ENCODE data around the gene SCNN1A.

Gene SCNN1A

DNA sequence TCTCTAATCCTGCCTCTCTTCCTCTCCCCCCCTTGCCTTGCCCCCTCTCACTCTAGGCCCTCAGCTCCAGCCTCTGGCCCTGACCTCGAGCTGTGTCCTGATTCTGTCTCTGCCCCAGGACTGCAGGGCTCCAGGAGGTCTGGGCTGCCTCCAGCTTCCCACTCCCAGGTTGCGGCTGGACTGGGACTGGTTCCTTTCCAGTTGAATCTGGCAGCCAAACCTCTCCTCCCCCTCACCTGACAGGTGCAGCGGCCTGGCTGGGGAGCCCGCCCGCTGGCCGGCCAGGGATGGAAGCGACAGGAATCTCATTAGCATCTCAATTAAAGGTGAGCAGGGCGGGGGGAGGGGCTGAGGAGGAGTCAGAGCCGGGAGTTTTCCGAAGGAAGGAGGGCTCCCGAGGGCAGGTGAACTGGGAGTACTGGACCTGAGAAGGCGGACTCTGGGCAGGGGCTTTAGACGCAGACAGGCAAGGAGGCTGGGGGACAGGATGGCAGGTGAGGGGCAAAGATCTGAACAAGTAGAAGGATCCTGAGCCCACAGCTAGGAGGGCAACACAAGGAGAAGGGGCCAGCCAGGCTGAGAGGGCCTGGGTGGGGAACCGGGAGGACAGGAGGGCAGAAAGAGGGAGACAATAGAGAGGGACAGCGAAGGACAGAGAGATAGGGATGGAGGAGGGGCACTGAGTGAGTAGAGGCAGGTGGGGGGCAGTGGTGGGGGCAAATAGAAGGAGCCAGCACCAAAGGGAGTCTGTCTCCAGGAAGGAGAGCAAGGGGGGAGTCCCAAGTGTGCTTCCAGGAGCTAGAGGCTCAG is at the start of gene SCNN1A:
Gene SCNN1A, minus strand, starts transcription at position 295 of the 810 bp plus-strand sequence. CDS start 780 bp downstream, outside the sequence.
- DNase-seq = no peak

DNA sequence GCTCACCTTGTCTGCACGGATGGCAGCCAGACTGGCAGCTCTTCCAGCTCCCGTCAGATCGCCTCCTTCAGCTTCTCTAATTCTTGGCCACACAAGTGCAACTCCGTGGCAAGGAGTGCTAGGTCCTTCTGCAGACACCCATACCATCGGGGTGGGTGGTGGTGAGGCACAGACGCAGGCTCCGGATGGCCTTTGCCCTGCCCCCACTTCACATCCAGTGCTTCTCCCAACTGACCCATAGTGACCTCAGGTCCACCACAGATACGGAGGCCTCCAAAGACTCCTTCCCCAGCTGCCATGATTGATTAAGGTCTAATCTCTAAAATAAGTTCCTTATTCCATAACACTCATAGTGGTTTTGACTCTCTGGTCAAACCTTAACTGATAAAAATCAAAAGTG is 49.5 kb upstream of the SCNN1A start:
- DNase-seq = no peak

DNA sequence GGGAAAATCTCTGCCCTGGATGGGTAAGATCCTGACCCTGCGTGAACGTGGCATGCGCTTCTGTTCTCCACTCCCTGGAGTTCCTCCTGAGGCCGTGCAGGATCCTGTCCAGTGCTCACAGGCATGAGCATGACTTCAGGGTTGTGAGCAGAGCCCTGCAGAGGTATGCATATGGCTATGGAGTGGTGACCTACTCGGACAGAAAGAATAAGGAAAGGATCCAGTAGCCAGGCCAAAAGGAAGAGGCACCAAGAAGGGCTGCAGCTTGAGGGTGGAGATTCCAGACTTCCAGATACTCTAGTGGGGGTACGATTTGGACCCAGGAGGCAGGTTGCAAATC is 48.6 kb upstream of the SCNN1A start:
- no peak for DNase-seq

DNA sequence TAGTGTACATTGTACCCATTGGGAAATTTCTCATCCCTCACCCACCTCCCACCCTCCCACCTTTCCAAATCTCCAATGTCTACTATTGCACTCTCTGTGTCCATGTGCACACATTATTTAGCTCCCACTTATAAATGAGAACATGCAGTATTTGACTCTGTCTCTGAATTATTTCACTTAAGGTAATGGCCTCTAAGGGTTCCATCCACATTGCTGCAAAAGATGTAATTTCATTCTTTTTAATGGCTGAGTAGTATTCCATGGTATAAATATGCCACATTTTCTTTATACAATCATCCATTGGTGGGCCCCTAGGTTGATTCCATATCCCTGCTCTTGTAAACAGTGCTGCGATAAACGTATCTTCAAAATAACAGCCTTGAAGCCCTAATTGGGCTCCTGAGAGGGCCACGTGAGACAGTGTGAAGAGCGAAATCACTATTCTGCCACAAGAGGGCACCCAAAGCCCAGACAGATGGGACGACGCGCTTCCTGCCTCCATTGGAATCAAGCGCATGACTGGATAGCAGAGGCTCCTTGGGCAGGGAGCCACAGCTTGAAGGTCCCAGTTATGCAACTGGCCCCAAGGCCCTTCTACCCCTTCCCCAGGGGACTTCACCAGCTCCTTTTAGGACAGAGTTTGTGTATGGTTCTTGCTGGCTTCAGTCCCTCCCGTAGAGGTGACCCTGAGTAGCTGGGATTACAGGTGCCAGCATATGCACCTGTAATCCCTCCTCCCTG is 48.1 kb upstream of the SCNN1A start:
- DNase-seq = peak; percentile 88 to 96

DNA sequence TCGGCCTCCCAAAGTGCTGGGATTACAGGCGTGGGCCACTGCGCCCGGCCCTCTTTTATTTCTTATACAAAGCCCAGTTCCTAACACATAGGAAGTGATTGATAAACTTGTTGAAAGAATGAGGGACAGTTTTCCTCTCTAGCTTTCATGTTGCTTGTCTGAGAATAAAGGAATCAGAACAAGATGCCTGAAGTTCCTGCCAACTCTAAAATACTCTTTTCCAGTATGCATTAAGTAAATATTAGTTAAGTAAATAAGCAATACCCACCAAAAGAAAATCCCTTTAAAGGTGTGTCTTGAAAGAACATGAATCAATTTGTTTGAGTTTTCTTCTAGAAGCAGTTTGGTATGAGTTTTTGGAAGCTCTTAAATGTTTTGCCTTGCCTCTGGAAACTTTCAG is 45.0 kb upstream of the SCNN1A start:
- DNase-seq = no peak

DNA sequence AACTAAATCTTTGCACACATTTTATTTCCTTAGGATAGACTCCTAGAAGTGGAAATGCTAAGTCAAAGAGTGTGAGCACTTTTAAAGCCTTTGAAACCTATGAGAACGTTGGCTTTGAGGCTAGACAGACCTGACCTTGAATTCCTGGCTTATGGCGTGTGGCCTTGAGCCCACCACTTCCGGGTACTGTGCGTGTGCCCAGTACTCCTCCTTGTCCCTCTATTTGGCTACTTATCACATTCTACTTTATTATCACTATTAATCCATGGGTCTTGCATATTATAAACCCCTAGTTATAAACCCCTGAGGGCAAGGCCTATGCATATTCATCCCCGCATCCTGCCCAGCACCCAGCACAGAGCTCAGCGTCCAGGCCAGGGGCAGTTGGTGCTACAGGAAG is 43.4 kb upstream of the SCNN1A start:
- DNase-seq = no peak

DNA sequence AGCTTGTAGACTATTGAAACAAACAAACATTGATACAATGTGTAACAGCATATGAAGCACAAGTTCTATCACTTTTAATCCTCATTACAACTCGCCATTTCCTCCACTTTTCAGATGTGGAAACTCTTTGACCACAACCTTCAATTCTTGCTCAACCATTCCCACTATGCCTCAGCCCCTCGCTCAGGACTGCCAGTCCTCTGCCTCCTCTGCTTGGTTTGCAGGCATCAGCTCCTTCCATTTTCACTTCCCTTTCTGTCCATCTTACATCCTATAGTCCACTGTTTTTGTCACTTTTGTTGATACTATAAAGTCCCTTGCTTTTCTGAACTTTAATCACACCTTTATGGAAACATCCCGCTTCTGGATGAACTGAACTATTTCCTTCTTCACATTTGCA is 41.2 kb upstream of the SCNN1A start:
- peak; percentile 67 to 77 for DNase-seq

DNA sequence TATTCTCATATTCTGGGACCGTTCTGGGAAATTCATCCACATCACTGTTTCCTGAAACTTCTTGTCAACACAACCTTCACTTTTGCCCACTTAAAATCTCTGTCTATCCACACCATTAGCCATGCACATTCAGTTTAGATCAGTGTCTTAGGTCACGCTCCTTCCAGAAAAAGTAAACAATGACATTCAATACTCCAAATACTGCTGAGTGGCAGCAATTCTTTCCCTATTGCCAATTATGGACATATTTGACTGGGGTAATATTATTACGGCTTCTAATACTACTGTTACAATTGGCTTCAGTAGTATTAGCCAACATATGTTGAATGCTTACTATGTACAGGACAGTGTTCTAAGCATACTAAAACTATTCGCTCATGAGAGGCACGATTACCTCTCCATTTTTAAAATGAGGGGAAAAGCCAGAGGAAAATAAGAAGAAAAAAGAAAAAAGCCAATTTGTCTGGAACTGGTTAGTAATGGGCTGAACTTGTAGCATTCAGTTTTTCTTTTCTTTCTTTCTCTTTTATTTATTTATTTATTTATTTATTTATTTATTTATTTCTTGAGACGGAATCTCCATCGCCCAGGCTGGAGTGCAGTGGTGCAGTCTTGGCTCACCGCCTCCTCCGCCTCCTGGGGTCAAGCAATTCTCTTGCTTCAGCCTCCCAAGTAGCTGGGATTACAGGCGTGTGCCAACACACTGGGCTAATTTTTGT is 32.0 kb upstream of the SCNN1A start:
- DNase-seq = no peak

DNA sequence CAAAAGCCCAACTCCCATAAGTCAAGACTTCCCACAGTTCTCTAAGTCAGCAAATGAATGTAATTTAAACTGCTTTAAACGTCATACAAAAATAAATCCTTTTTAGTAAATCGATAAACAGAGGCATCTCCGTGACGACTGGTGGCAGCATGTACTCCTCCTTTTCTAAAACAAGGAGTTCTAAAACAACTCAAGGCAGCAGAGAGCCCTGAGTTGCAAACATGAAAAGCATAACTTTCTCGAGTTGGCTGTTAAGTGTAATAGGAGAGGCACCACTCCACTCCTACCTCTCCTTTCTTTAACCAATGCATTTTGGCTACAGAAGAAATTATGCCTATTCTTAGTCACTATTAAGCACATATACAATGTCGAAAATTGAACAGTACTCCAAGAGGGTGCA is 30.6 kb upstream of the SCNN1A start:
- no peak for DNase-seq

DNA sequence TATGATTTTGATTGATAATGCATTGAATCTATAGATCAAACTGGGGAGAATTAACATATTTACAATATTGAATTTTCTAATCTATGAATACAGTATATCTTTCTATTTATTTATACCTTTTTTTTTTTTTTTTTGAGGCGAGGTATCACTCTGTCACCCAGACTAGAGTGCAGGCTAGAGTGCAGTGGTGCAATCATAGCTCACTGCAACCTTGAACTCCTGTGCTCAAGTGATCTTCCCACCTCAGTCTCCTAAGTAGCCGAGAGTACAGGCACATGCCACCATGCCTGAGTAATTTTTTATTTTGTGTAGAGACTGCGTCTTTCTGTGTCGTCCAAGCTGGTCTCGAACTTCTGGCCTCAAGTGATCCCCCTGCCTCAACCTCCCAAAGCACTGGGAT is 29.0 kb upstream of the SCNN1A start:
- no peak for DNase-seq

DNA sequence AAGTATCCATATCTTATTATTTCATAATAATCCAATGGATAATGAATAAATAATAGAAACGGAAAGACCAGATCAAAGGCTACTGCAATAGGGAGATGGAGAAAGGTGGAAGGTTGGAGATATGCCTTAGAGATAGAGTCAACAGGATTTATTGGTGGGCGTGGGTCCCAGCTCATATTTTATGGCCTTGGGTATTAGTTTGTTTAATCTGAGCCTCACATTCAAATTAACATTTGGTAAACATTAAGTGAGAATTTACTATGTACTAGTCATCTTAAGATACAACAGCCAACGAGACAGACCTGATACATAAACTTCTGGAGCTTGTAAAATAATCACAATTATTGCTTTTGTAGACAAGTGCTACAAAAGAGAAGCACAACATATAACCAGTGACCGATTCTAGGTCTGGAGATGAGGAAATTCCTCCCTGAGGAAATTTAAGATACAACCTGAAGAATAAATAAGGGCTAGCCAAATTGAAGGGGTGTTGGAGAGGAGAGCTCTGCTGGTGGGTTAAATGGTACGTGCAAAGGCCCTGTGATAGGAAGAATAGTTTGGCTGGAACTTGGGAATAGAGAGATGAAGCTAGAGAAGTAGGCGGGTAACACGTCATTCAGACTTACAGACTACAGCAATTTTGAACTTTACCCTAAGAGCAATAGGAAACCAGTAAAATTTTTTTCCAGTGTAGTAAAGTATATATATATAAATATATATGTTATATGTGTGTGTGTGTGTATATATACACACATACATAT is 24.7 kb upstream of the SCNN1A start:
- DNase-seq = no peak

DNA sequence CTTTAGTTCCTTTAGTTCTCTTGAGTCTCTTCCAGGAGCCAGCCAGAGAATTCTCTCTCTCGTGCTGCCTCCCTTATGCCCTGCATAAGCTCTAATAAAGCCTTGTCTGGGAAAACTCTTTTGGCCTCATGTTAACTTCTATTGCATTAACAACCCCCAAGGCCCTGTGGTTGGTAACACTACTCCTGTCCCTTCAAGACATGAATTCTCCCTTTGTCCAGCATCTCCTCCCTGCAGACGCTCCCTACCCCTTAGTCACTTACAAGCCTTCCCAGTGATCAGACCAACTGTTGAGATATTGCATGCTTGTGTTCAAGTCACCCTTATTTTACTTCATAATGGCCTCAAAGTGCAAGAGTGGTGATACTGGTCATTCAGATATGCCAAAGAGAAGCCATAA is 20.7 kb upstream of the SCNN1A start:
- DNase-seq = no peak

DNA sequence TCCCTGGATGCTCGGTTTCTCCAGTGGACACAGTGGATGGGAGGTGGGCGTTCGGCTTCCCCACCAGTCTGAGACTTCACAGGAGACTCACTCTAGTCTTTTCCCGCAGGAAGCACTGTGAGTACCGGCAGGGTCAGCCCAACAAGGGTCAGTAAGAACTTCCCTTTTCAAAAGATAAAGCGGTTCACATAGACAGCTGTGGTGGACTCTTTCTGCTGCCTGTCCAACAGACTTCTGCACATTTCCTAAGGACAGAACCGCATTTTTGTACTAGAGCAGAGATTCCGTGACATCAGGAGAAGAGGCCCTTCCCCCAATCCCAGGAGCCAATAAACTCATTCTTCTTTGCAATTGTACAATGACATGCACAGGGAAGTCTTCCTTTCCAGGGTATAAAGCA is 19.0 kb upstream of the SCNN1A start:
- peak in 1 of 2 donors; percentile 10 for DNase-seq

DNA sequence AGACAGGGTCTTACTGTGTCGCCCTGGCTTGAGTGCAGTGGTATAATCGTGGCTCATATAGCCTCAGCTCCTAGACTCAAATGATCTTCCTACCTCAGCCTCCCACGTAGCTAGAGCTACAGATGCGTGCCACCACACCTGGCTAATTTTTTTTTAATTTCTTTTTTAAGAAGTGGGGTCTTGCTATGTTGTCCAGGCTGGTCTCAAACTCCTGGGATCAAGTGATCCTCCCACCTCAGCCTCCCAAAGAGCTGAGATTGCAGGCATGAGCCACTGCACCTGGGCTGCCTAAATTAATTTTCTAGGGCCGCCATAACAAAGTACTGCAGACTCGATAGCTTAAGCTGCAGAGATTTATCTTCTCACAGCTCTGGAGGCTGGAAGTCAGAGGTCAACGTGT is 17.7 kb upstream of the SCNN1A start:
- DNase-seq = no peak

DNA sequence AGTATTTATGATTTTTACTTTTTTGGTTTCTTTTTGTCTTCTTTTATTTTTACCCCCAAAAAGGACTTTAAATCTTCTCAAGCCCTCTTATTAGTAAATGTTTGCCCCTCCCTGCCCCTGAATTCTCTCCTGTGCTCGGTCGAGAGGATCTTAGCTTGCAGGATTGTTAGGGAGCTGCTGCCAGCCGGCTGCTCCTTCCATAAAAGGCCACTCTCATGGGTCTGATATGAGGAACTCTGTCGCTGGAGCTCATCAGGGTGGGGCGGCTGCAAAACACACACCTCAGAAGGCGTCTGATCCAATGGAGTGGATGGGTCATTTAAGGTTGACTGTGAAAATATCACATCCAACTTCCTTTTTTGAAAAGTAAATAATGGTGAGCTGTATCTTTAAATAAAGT is 17.1 kb upstream of the SCNN1A start:
- DNase-seq = peak; percentile 22 to 32

DNA sequence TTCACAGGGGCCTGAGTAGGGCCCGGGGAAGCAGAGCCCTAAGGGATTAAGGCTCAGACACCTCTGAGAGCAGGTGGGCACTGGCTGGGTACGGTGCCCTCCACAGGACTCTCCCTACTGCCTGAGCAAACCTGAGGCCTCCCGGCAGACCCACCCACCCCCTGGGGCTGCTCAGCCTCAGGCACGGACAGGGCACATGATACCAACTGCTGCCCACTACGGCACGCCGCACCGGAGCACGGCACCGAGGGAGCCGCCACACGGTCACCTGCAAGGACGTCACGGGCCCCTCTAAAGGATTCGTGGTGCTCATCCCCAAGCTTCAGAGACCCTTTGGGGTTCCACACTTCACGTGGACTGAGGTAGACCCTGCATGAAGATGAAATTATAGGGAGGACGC is 15.7 kb upstream of the SCNN1A start:
- no peak for DNase-seq

DNA sequence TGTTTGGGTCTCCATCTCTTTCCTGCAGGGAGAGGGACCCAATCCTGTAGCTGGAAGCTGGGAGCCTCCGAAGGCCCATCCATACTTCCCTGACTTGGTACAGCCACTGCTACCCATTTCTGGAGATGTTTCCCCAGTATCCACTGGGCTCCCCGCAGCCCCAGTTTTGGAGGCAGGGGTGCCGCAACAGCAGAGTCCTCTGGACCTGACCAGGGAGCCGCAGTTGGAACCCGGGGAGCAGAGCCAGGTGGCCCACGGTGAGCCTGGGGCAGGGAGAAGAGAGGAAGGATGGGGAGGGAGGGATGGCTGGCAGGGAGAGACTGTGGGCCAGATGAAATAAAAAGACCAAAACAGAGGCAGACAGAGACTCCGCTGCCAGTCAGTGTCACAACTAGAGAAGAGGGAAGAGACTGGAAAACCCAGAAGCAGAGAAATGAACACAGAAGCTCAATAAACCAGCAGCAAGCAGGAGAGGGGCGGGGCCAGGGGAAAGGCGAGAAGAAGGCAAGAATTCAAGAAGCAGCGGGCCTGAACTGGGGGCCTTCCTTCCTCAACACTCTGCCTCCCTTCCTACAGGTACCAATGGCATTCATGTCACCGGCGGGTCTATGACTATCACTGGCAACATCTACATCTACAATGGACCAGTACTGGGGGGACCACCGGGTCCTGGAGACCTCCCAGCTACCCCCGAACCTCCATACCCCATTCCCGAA is 14.9 kb upstream of the SCNN1A start:
- DNase-seq = peak in 1 of 2 donors; percentile 27

DNA sequence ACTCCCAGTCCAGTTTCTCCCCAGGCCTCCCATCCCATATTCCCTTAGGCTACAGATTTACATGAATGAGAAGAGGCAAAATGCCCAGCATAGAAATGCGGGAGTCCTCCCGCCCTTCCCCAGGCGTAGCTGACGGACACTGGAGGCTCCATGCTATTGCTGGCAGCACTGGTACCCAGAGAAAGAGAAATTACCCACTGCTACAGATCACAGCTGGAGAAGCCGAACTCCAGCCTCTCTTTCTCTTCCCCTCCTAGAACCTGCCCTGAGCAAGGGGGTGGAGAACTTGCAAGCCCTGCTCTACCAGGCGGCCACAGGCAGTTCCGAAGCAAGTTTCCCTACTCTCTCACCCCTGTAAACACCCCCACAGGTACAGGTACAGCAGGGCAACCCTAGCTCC is 12.2 kb upstream of the SCNN1A start:
- no peak for DNase-seq

DNA sequence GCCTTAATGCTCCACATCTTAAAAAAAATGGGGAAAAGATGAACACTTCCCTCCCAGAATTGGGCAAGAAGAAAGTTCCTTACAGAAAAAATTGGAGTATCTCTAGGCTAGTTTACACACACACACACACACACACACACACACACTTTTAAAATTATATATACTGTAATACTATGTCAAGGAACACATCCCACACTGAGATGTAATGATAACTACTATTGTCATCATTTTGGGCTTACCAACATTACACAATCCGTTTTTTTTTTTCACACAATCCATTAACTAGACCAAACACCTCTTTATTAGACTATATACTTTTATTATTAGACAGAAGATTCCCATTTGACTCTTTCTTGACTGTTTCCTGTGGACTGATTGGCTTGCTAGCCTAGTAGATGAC is 11.1 kb upstream of the SCNN1A start:
- DNase-seq = peak; percentile 84 to 88

DNA sequence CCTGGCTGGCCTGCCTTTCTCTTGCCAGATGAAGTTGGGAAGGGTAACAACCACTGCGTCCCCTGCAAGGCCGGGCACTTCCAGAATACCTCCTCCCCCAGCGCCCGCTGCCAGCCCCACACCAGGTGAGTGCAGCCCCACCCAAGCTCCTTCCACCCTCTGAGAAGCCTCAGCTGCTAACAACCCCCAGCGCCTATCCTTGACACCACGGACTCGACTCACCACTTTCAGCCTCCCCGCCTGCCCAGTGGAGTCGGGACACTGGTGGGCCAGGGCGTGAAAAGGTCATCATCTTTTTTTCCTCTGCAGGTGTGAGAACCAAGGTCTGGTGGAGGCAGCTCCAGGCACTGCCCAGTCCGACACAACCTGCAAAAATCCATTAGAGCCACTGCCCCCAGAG is 10.7 kb upstream of the SCNN1A start:
- DNase-seq = no peak

DNA sequence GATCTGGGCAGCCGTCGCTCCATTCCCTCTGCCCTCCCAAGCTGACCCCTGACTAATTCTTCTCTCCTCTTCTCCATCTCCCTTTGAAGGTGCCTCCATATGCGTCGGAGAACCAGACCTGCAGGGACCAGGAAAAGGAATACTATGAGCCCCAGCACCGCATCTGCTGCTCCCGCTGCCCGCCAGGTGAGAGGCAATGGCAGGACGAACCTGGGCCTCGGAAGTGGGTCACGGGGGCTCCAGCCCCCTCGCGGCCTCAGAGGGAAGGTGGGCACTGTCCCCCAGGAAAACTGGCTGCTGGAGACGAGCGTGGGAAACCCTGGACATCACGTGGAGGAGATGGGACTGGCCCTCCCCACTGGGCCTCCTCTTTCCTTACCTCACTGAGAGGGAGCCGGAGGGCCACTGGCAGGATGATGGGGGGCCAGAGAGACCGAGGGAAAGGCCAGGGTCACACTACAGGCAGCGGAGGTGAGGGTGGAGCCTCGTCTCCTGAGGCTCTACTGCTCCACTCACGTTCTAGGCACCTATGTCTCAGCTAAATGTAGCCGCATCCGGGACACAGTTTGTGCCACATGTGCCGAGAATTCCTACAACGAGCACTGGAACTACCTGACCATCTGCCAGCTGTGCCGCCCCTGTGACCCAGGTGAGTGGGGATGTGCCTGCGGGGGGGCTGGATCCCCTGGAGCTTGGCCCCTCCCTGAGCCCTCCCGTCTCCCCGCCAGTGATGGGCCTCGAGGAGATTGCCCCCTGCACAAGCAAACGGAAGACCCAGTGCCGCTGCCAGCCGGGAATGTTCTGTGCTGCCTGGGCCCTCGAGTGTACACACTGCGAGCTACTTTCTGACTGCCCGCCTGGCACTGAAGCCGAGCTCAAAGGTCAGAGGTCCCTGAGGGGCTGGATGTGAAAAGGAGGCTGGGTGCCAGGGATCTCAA is 9.4 kb upstream of the SCNN1A start:
- no peak for DNase-seq

All from inflammatory macrophage treated with lipopolysaccharide for 1 hour (primary cell).